H1 (cell line): ENCODE data around the gene SLC8B1.

Source experiments
- CBX5 ChIP-seq: fragments of 300-800, 300-1000 bp; sonication (generic); IDR thresholded peaks from 2 replicates; pipeline ENCODE4 v1.7.1; 2016; ENCODE audit warnings: antibody characterized with exemption, low read length, low read depth
- CTCF ChIP-seq, 3 experiments: IDR thresholded peaks; 1 replicate in 2 of 3; 2 replicates in 1 of 3; pipeline versions ENCODE4 v1.5.1 to v1.6.1; 2011; ENCODE audit warnings: low read length in 3 of 3, mild to moderate bottlenecking in 3 of 3, inconsistent platforms in 2 of 3, low read depth in 1 of 3, moderate library complexity in 1 of 3; ENCODE audit not compliant: insufficient read depth in 1 of 3; ENCODE audit errors: control extremely low read depth in 1 of 3
- EGR1 ChIP-seq: IDR thresholded peaks from 2 replicates; pipeline ENCODE4 v1.6.1; 2011; ENCODE audit warnings: low read depth, low read length, borderline replicate concordance
- EP300 ChIP-seq, 2 experiments: IDR thresholded peaks; 1 replicate in 1 of 2; 2 replicates in 1 of 2; pipeline ENCODE4 v1.6.1; 2011 to 2012; ENCODE audit warnings: low read depth in 2 of 2, low read length in 2 of 2, mild to moderate bottlenecking in 2 of 2, borderline replicate concordance in 1 of 2, inconsistent platforms in 1 of 2, moderate library complexity in 1 of 2
- NRF1 ChIP-seq: IDR thresholded peaks from 2 replicates; pipeline ENCODE4 v1.6.1; 2011; ENCODE audit warnings: mild to moderate bottlenecking, low read depth, low read length, improper control_type of control experiment
- RBBP5 ChIP-seq: IDR thresholded peaks from 2 replicates; pipeline ENCODE4 v1.7.1; 2012; ENCODE audit warnings: low read depth, mild to moderate bottlenecking, inconsistent platforms, low read length, moderate library complexity, borderline replicate concordance
- USF2 ChIP-seq: IDR thresholded peaks from 2 replicates; pipeline ENCODE4 v1.6.1; 2011; ENCODE audit warnings: low read length, improper control_type of control experiment
- ZNF274 ChIP-seq: IDR thresholded peaks from 2 replicates; pipeline ENCODE4 v1.7.0; 2012; ENCODE audit warnings: low read length, borderline replicate concordance; ENCODE audit errors: extremely low read depth
- TF ChIP-seq, protein P1 (sequence below): IDR thresholded peaks from 2 replicates; pipeline ENCODE4 v1.6.1; 2012; ENCODE audit warnings: low read length, inconsistent platforms

DNA sequence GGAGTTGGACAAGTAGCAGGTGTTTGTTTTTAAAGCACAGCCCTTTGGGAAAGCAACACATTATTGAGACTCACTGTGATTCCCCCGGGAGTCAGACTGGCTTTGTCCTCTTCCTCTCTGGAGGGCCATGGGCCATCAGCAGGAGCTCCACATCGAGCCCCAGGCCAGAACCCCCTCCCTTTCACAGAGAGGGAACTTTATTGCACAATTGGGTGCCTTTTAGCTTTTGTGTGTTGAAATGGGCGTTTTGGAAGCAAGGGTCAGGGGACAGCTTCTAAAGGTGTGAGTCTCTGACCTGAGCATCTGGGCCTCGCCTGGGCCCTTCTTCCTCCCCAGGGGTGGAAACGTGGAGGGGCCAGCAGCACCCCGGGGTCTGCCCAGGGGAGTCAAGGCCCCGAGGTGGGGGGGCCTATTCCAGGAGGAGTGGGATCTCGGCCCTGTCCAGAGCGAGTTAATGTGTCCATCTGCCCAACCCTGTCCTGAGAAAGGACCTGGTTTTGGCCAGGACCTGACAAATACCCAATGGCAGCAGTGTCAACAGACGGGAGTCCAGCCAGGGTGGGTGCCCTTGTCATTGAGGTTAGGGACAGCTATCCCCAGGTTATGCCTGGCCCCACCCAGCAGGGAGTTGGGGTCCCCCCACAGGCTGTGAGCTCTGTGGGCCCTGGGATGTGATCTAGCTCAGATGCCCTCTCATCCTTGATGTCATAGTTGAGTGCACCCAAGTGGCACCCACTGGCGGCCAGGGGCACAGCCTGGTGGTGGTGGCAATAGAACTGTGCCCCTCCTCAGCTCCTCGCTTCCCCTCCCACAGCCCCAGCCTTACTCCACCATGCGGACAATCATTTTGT is 37.1 kb downstream of the SLC8B1 start:
- TF ChIP-seq EP300 (IDR thresholded peaks at IDR 0.05; ENCODE audit: borderline replicate concordance in 1 of 2, low read depth in 2 of 2, low read length in 2 of 2) (no peak), EGR1 (no peak), NRF1 (no peak), CTCF (IDR thresholded peaks at IDR 0.05; ENCODE audit: control extremely low read depth in 1 of 3, insufficient read depth in 1 of 3, low read depth in 1 of 3, low read length in 3 of 3) (no peak), RBBP5 (no peak), USF2 (no peak), CBX5 (no peak), ZNF274 (no peak)
- TF ChIP-seq, protein P1, sequence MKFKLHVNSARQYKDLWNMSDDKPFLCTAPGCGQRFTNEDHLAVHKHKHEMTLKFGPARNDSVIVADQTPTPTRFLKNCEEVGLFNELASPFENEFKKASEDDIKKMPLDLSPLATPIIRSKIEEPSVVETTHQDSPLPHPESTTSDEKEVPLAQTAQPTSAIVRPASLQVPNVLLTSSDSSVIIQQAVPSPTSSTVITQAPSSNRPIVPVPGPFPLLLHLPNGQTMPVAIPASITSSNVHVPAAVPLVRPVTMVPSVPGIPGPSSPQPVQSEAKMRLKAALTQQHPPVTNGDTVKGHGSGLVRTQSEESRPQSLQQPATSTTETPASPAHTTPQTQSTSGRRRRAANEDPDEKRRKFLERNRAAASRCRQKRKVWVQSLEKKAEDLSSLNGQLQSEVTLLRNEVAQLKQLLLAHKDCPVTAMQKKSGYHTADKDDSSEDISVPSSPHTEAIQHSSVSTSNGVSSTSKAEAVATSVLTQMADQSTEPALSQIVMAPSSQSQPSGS: no peak
